ENCODE measurements around the gene SCOC.

The SCOC gene

DNA sequence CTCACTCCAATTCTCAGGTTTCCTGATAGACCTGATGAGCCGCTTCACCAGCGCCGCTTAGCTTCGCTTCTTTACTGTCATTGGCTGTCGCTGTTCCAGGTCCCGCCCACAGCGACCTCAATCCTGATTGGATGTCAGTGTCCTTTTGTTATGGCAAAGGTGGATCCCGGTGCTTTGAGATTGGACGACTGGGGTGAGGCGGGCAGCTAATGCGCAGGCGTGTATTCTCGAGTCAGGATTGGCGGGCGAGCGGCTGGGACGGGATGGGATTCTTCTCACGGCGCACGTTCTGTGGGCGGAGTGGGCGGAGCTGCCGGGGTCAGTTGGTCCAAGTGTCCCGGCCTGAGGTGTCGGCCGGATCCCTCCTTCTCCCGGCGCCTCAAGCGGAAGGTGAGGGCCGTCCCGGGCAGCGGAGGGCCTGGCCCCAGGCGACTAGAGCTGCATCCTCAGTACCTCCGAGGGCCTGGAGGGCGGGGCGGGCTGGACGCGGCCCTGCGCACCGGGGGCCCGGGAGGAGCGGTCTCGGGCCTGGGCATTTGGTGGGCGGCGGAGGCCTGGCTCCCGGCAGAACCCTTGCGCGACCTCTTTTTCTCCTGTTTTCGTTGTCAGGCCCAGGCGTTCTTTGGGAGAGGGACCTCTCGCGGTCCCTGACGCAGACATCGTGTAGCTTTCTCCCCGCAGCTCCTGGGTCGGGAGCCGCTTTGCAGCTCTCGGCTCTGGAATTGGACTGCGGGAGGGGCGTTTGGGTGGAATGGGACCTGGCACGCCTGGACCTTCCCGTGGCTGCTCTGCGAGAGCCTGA lies at the start of gene SCOC:
Gene SCOC, plus strand, starts transcription at position 319 of the 802 bp plus-strand sequence. CDS start 5,525 bp downstream, outside the sequence.
- DNase-seq = peak; percentile 99

DNA sequence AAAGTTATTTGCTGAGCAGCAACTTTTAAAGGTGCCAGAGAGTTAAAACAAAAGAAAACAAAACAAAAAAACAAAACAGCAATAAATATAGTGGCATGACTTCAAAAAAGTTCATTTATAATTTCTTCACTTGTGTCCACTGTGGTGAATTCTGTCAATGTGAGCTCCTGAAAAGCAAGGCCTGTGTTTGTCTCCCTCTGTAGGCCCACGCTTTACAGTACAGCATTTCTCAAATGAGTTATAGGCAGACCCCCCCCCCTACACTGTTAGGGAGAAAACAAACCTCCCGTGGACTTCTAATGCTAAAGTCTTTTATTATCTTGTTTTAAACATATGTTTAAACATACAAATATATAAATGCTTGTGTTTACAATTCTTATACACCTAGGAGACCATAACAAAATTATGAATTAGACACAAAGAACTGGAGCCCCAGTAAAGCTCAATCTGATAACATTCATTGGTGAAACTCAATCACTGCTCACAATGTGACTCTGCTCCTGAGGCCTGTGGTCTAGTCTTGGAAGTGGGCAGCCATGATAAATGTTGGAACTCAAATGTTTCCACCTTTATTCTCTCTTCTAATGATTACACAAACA lies 47.0 kb upstream of the SCOC start:
- peak; percentile 53 to 65 for DNase-seq

DNA sequence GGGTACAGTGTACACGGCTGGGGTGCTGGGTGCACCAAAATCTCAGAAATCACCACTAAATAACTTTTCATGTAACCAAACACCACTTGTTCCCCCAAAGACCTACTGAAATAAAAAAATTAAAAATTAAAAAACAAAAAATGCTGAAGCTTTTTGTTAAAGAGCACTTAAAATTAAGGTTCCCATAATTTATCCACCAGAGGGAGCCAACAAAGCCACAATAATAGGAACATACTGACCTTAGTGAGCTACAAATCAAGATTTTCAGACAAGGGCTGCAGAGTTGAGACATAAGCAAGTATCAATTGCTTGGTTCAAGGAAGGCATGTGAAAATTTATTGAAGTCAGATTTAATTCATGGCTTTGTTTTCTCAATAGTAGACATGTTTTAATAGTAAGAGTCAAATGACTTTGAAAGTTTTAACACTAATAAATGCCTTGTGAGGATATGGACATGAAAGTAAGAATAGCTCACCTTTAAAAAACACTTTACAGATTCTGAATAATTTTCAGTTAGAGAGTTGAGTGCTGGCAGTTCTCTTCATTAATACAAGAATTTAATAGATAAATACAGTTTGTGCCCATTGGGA lies 43.0 kb upstream of the SCOC start:
- DNase-seq = peak; percentile 57 to 70

DNA sequence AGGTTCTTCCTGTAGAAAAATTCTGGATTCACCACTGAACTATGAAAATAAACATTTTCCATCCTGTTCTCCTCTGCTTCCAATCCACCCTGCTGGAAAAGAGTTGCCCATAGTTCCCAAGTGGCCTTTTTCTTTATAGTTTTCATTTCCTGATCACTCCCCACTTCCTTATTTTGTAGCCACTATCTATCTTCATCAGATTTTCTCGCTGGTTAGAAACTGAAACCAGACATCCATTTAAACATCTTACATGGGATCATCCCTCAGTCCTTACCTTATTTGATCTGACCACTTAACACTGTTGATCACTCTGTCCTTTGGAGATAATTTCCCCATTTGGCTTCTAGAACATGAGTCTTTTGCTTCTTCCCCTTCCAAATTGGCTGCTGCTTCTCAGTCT lies 42.2 kb upstream of the SCOC start:
- peak; percentile 33 to 36 for DNase-seq

DNA sequence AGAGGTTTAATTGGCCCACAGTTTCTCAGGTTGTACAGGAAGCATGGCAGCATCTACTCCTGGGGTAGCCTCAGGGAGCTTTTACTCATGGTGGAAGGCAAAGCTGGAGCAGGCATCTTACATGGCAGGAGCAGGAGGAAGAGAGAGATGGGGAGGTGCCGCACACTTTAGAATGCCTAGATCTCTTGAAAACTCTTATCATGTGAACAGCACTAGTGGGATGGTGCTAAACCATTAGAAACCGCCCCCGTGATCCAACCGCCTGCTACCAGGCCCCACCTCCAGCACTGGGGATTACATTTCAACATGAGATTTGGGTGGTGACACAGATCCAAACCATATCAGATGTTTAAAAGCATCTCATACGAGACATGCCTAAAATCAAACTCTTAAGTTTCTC lies 41.6 kb upstream of the SCOC start:
- DNase-seq = no peak

- DNase-seq = no peak
These were observed 40.7 kb upstream of the SCOC start for GRCh38 chr4:140332734-140333133.

- no peak for DNase-seq
These were observed 39.9 kb upstream of the SCOC start for GRCh38 chr4:140333523-140333922.

- DNase-seq = no peak
These were observed 38.4 kb upstream of the SCOC start for GRCh38 chr4:140335076-140335475.

GRCh38 chr4:140336730-140337129 lies 36.7 kb upstream of the SCOC start:
- no peak for DNase-seq

GRCh38 chr4:140342620-140343019 lies 30.8 kb upstream of the SCOC start:
- no peak for DNase-seq

GRCh38 chr4:140343303-140343702 lies 30.1 kb upstream of the SCOC start:
- DNase-seq = no peak

- no peak for DNase-seq
These were observed 29.3 kb upstream of the SCOC start for GRCh38 chr4:140344101-140344500.

DNA sequence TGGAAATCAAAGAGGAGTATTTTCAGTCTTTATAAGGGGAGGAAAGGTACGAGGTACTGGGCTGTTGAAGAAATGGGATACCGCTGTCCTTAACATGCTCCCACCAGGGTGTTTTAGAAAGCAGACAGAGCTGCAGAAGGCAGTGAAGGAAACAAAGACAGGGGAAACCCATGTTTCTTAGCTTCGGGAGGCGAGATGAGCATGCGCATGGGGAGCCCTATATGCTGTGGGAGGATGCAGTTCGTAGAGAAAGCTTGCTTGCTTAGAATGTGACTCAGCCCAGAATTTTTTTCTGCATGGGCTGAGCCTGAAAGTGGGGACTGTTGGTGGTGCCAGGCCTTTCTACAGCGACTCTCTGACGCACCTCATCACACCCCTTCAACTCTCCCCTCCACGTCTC lies 28.8 kb upstream of the SCOC start:
- DNase-seq = no peak

DNA sequence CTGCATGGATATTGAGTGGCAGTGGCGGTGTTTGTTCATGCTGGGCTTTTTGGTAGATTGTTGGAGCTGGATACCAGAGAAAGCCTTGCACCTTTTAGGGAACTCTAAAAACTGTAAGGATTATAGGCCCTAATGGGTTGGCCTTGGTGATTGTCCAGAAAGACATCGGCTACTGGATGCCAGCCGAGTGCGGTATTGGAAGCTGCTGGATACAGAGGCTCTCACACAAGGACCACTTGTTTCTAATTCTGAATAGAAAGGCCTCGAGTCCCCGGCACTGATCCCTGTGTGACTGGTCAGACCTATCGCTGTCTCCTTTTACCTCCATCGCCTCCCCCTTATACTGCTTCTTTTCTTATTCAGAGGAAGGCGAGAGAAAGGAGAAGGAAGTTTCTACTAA lies 27.3 kb upstream of the SCOC start:
- no peak for DNase-seq

GRCh38 chr4:140349816-140350215 lies 23.6 kb upstream of the SCOC start:
- no peak for DNase-seq

DNA sequence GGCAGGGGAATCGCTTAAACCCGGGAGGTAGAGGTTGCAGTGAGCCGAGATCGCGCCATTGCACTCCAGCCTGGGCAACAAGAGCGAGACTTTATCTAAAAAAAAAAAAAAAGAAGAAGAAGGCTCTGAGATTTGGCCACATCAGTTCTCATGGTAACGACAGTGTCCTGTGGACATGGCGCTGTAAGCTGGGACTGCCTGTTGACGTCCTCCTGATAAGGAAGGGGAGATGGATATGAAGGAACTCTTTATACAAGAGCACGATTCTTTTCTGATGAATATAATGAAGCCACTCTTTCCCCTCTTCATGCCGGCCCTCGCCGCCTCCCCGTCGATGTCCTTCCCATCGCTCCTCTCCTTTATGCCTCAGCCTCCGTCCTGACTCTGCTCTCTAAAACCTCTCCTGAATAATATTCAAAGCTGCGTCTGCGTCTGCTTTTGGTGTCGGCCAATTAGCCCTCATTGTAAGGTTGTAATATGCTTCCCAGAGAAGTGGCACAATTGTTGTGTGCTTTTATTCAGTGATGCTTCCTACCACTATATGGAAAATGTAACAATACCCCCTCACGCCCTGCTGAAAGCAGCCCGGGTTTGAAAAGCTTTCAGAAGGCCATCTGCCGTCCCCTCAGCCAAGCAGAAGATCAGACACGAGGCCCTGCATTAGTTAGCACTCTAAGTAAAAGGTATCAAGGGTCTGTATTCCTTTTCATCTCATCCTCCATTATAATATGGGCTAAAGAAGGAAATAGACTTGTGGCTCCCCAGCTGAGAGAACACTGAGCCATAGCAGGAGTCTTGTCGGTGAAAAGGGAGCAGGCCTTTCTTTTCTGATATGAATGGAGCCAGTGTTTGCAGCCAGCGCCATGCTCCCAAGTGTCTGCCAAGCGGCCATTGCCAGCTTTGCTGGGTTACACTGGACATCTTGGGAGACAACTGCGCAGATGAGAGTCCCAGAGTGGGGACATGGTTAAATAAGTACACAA lies 22.1 kb upstream of the SCOC start:
- no peak for DNase-seq

DNA sequence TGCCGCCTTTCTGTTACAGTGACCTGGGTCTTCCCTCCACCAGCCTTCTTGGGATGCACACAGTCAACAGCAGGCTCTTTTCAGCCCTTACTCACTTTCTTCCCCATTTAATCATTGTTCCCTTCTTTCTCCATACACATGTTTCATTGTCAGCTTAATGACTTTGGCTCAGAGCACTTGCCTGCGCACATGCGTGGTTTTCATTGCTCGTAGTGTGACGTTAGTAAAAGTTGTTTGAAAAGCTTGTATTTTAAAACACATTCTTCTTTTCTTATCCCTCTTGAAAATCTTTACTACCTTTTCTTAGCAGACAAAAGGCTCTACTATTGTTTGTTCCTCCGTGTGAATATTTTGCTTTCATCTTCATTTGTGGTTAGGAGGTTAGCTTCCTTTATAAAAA lies 19.7 kb upstream of the SCOC start:
- DNase-seq = no peak

- DNase-seq = no peak
These were observed 18.2 kb upstream of the SCOC start for GRCh38 chr4:140355288-140355687.

DNA sequence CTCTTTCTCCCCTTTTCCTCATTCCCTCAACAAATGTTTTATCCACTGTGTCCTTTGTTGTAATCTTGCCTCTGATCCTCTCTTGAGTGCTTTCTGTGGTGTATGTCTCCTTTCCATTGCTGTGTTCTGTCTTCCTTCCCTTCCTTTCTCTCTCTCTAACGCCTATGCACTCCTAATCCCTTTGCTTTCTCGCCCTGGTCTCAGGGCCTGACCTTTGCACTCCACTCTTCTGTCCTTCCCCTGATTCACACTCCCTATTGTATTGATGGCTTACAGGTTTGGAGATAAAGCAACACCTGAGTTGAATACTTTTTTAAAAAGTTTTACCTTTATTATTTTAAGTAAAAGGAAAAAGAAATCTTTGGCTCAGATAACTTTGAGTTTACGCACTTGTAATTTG lies 15.6 kb upstream of the SCOC start:
- no peak for DNase-seq

DNA sequence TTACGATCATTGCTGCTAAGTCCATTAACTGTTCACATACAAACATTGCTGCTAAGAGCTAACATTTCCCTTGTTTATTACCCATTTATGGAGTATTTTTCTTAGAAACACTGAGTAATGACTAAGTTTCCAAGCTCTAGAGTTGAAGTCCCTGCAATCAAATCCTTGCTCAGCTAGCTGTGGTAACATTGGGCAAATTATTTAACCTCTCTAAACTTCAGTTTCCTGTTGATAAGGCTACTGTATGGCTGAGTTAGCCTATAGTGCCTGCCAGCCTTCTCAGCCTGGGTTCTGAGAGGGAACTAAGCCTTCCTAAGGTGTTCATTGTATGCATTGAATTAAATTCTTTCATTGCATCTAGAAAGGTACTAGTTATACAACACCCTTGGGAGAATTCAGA lies 15.2 kb upstream of the SCOC start:
- DNase-seq = no peak

DNA sequence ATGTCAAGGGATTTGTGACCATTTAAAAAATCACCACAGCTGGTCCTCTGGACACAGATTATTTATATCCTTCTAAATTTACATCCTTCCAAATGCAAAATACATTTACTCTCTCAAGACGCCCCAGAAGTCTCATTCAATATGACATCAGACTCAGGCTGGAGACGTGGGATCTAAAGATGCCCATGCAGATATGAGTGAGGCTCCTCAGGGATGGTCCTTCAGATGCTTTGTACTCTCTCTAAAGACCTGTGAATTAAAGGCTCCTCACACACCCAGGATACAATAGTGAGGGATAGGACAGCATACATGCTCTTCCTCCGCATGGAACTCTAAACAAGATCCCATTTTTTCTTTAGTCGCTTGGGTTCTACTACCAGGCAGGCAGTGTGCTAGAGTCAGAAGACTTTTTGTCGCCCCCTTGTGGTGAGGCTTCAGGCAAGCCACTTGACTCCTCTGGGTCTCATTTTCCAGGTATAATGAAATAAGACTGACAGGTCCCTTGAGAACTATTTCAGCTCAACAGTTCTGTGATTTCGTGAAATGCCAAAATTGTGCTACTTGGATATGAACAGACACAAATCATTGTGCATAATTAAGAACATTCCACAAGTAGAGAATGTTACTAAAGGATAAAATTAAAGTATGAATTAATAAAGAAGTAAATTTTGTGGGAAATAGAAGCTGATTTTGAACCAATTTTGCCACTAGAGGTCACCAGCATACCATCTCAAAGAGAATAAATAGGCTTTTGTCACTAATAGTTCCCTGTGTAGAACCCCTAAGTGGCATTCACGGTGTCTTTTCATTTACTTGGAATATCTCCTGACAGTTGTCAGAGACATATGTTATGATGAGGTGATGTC lies 13.7 kb upstream of the SCOC start:
- peak; percentile 78 to 85 for DNase-seq

DNA sequence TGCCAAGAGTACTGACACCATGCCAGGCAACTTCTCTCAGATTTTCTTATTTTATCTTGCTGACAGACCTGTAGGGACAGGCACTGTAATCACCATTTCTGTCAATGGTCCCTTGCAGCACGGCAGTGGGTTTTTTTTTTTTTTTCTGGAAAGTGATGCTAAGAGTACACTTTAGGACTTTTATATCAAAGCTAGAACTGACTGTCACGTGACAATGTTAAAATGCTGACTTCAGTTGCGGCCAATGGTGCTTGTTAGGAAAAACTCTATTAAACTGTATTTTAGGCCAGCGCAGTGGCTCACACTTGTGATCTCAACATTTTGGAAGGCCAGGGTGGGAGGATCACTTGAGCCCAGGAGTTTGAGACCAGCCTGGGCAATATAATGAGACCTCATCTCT lies 12.3 kb upstream of the SCOC start:
- DNase-seq = no peak

All from Kasumi-1 (cell line).